Mucosa of gallbladder (tissue), 1 donor: ENCODE measurements around the gene PROX1. TPM values are rescaled to one million over a fixed set of nuclear protein-coding genes. Genes with fewer than 3 reads are reported as not detected.

ENCODE experiments used
- DNase-seq: peaks from one replicate; pipeline ENCODE4 v3.0.0-alpha.2; 2020; ENCODE audit warnings: low spot score
- total RNA-seq: library from RNA; stranded (reverse); gene quantifications from one replicate; pipeline ENCODE4 v1.2.1, GENCODE V29; 2021
- donor health status: DM: no; HTN: no; CAD: no.

Gene PROX1
- total RNA-seq, 1 donor from 2014 or later = 11.1 TPM

DNA sequence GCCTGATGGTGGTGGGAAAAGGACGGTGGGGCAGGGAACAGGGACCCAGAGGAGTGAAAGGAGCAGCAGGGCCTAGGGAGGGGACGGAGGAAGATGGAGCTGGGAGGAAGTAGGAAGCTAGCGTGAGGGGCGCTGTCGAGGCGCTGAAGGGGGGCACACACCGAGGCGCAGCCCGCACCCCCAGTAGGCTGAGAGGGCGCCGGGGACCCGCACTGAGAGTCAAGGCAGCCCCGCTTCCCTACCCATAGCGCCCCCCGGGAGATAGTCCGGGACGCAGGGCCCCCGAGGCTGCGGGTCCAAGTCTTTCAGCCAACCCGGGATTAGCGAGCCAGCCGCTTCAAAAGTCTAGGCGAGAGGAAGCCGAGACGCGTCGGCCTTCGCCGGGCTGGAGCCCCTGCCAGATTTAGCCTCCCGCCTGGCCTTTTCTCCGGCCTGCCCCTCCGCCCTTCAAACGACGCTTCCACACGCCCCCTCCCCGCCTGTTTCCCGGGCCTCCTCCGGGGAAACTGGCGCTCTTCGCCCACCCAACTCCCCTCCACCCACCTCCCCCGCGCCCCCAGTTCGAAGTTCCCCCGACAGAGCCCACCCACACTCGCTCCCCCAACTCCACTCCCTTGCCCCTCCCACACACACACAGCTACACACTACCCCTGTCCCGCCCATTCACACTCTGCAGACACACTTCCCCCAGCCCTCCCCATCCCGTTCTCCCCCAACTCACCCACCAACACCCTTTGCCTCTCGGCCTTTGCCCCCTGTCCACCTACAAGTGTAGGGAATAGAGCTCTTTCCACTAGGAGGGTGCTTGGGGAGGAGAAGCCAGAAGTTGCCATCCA, 7.8 kb upstream of the PROX1 start:
- no peak for DNase-seq

DNA sequence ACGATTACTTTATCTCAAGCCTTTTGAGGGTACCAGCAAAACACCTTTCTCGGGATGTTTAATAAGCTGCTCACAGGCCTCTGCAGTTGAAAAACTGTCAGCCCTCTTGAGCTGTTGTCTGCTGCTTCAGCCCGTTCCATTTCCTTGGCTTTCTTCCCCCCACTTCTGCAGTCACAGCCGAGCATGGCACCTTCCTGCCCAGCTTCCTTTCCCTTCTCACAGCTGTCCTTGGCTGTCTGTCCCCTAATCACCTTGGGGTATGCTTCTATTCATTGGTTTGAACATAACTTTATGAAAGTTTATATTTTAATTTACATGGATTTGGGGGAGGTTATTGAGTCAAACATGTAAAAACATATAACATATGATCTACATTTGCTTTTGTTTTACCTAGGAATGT, 6.9 kb upstream of the PROX1 start:
- no peak for DNase-seq

DNA sequence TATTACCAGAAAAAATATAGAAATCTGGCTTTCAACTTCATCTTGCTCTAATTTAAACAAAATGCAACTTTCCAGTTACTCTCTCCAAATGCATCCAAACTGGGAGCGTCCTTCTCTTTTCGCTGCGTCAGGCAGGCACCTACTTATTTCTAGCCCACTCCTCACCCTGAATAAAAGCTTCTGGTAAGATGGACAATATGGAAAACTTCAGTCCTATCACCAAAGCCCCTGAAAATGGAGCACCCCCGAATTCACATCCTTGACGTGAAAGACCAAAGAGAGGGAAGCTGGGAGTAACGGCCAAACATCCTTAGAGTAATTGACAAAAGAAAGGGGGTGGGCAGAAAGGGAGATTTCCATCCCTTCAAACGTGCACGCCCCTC, 5.5 kb upstream of the PROX1 start:
- DNase-seq = no peak

DNA sequence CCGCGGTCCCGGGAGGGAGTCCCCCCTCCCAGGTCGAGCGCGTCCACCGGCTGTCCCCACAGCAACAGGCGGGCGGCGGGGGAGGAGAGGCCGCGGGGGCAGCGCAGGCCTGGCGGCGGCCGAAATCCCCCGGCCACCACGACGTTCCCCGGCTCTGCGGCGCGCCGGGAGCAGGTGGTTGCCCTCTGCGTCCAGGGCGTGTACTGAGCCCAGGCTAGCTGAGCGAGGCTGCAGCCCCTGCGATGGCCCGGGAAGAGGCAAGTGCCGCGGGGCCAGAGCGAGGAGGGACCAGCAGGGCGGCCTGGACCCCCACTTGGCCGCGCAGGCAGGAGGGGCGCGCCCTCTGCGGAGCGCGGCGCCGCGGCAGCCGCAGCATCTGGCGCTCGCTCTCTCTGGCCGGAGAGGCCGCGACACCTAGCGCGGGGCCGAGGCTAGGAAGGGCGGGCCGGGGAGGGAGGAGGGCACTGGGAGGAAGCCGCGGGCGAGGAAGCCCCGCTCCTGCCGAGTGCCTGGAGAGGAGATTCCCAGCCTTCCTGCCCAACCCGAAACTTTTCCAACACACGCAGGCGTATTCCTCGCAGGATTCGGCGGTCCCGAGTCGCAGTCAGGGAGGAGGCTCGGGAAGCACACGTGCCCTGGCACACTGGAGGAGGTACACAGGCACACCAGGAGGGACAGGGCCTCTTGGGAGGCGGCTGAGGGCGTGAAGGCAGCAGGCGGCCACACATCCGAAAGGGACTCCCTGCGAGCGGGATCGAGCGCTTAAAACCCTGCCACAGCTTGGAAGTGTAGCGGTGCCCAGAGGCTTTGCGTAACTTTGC, 4.9 kb upstream of the PROX1 start:
- no peak for DNase-seq

DNA sequence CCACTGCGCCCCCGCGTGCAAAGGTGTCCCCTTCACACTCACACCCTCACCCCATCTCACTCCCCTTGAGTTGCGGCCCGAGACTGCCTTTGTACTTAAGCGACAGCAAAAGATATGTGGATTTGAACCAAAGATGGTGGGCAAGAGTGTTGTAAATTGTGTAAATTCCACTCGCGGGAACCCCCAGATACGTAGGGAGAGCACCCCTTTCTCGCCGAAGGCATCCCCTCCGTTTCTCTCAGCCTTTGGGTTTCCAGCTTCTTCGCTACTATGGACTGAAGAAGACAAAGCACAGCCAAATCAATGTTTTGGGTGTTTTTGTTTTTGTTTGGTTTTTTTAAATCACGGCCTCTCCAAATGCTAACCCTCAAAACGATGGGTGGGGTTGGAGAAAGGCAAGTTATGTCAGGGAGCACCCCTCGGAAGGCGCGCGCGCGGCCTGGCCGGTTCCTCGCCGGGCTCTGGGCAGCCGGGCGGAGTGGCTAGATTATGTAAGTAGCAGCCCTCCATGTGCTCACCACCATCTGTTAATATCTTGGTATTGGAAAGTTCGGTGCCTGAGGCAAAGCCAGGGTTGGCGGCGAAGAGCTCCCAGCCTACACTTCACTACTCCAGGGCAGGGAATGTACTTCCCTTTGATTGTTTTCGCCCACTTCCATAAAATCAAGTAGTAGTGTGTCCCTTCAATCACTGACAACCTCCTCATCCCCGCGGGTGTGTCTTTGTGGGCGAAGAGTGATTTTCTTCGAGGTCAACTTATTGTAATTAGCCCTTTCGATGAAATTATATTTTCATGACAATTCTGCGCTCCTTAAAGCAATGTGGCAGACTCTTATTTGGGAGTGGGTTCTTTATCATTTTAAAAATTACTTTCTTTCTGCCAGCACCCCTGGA, 4.0 kb upstream of the PROX1 start:
- DNase-seq = no peak

DNA sequence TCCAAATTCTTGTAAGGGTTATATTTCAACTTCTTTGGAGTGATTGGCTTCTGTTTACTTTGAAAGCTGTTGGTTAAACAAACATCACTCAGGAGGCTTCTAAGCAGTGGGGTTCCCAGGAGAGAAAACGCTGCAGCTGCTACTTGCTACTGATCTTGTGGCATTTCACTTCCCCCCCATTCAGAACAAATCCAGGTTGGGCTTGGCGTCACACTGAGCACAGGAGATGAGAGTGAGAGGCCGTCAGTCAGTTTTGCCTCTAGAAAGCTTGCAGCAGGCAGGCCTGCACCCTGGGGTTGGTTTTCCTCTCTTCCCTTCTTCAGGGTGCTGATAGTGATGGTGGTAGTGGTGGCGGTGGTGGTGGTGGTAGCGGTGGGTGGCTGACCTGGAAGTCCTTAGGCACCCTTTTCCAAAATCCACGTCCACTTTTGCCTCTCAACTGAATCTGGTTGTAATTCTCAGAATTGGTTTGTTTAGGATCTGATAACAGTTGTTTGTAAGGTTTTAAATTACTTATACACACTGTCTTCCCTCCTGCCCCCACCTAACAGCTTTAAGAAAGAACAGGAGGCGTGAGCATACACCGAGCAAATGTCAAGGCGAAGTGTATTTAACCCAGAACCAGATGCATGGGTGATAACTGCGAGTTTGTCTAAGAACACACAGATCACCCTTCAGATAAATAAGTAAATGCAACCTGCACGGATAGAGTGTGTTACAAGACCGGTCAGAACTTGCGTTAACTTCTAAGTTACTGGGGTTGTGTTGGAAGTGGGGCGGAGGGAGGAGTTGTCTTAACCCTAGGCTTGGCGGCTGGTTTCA, 3.2 kb upstream of the PROX1 start:
- DNase-seq = no peak

DNA sequence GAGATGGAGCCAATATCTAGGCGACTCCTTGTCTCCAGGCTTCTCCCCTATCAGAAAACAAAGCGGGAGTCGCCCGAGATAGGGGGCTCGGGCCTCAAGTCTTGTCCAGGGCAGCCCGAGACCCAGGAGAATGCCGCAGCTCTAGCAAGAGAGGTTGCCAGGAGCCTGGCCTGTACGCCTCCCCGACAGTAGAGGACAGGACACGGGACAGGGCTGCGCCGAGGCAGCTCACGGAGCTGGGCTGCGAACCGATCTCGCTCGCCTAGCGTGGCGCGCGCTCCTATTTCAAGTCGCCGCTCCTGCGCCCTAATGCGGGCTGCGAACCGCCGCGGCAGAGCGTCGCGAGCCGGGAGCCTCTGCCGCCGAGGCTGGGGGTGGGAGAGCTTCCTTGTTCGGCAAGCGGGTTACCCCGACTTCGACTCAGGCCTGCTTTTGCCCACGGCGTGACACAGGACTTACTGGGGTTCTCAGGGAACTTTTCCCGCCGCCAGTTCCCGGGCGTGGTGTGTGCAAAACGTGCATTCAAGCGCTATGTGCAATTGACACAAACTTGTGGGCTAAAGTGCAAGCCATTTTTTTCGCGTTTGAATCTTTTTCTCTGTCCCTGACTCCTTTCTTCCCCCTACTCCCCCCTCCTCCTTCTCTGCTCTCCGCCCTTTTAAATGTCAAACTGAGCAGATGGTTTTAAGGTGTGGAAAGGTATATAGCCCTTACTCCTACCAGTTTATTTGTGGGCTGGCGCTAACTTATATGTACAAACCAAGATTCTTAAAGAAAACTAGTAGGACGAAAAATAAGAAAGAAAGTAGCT, 2.4 kb upstream of the PROX1 start:
- no peak for DNase-seq

DNA sequence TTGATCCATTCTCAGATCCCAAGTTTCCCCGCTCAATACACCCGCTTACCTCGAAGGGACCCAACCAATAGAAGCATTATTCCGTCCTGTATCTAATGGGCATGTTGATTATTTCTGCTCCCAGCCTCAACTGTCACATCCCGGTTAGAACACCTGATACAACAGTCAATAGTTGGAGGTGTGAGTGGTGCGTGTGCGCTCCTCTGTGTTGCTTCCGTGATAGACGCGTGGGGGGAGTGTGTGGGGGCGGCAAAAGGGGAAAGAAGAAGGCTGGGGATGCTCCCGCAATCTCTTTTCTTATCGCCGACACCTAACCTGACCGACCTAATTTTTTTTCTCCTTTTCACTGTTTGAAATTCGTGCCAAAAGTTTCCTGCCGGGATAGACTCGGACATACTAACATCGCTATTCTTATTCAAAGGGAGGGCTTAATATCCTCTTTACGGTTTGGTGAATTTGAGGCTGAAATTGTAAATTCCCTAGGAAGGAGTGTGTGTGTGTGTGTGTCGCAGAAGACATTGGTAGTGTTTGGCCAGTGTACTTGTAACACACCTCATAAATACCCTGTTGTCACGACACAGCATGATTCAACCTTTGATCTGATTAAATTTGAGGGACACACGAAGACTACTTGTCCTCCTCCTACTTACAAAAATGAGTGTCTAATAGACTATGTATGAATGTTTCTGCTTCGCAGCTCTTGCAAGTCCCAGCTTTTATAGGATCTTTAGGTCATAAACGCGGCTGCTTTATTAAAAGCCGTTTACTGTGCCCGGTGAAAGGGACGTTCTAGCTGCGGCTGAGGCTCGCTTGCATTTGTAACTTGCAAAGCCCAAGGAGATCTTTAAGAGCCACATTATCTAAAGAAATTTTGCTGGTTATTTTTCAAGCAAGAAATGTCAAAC, 1.5 kb upstream of the PROX1 start:
- DNase-seq = no peak

DNA sequence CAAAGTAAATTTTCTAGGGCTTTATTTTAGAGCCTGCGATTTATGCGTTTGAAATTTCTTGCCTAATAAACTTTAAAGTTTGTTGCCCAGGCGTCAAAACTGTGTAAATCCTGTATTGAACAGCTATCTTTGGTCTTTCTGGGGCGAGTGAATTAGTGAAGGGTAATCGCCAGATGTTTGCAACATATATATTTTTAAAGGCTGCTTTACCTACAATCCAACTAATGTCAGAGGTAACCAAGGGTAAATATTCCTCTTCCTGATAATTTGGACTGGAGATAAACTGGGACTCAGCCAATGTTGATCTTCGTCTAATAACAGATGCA, 885 bp upstream of the PROX1 start:
- DNase-seq = no peak

DNA sequence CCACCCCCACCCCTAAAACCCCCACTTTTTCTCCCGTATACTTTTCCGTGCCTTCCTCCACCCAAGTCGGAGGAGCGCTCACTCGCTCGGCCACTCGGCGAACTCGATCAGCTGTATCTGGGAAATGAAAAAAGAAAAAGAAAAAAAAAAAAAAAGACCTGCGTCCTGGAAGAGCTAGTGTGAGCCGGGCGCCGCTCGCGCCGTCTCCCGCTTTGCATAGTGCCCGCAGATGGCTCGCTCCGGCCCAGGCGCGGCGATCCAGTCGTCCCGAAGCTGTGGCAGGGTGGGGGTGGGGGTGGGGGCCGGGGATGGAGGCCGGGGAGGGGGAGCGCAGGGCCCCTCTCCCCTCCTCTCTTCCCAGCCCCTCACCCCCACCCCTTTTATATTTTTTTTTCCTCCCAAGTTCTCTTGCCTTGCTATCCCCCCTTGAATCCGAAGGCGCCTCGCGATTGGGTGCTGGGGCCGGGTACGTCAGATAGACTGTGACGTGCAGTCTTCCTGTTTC, 299 bp upstream of the PROX1 start:
- no peak for DNase-seq

DNA sequence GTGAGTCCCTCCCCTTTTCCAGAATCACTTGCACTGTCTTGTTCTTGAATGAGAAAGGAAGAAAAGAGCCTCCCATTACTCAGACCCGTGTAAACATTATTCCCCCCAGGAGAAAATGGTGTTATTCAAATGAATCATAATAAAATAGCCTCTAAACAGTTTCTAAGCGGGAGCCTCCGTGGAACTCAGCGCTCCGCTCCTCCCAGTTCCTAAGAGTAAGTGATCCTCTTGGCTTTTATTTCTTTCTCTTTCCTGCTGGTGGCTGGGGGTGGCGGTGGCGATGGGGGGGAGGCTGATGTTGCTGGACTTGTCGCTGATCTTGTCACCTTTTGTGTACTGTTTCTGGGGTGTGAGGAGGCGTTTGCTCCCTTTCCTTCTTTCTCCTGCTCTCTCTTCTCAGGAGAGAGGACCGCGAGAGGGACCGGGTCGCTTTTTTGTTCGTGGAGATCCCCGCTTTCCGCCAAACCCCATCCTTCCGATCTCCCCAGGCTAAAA, 781 bp downstream of the PROX1 start:
- no peak for DNase-seq

DNA sequence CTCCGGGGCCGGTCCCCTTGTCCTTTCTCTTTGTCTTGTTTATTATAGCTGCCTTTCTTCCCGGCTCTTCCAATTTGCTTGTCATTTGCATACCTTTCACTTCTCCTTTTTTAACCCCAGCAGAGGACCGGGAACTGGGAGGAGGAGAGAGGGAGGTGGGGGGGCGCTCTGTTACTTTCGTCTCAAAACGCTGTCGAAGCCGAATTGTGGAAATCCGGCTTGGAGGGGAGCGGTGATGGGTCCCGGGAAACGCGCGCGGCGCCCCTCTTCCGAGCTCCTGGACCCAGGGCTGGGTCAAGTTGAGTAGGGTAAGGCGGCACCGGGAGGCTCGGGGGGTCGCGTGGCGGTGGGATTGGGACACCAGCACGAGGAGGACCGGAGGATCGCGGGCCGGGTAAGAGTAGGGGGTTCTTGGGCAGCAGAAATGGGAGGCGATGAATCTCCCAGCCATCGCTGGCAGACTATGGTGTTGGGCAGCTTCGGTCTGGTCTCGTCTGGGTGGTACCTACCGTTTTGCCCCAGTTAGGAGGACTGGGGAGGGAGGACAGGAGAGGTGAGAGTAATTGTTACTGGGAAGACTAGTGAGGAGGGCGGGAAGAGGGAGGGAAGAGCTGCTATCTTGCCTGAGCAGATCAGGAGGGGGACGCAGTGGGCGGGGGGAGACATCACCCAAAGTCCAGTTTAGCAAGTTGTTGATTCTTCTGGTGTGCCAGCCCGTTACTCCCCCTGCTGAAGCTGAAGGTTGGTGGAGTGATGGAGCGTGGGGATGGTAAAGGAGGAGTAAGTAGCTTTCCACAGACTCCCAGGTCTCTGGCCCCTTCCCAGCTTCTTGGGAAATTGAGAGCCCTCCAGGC, 1.5 kb downstream of the PROX1 start:
- DNase-seq = no peak

DNA sequence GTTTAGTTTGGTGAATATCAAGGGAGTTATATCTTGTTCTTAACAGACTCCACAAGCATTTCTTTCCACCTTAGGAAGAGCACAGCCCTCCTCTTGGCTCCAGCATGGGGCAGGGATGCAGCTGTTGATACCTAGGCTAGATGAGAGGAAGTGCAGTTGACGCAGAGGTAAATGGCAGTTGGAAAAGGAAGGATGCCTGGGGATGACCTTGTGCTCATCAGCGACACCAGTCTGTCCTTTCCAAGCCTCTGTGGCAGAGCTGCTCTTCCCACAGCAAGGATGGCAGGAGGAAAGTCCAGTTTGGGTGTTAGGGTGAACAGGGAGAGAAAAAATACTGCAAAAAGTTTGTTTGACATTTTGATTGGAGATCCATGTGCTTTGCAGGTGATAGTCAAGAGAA, 6.2 kb downstream of the PROX1 start:
- DNase-seq = no peak

DNA sequence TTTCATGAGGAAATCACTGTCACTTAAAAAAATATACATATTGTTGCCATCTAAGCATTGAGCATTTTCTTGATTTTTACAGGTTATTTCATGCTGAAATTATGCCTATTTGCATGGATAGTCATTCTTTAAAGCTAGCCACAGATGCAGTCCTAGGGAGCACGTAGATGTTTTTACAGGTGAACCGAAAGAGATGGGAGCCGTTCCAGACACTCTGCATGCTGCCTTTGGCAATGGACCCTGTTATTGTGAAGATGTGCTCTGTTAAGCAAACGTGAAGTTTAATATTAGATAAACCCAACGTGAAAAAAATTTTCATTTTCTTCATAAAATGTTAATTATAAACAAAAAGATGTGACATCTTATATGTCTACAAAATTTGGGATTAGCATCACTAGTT, 7.1 kb downstream of the PROX1 start:
- no peak for DNase-seq

DNA sequence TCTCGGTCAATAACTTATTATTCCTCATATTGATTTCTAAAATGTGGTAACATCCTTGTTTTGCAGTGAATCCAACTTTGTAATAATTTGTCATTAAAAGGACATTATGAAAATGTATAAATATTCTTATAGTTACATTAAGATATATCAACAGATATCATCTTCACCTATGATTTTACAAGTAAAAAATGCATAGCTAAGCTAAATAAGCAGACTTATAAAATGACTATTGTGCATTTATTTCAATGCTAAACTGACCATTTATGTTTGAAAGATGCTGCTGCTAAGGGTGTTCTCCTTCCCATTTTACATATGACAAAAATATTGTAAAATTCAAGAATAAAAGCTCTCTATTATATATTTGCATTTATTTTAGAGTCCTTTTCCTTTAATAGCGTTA, 7.8 kb downstream of the PROX1 start:
- no peak for DNase-seq

DNA sequence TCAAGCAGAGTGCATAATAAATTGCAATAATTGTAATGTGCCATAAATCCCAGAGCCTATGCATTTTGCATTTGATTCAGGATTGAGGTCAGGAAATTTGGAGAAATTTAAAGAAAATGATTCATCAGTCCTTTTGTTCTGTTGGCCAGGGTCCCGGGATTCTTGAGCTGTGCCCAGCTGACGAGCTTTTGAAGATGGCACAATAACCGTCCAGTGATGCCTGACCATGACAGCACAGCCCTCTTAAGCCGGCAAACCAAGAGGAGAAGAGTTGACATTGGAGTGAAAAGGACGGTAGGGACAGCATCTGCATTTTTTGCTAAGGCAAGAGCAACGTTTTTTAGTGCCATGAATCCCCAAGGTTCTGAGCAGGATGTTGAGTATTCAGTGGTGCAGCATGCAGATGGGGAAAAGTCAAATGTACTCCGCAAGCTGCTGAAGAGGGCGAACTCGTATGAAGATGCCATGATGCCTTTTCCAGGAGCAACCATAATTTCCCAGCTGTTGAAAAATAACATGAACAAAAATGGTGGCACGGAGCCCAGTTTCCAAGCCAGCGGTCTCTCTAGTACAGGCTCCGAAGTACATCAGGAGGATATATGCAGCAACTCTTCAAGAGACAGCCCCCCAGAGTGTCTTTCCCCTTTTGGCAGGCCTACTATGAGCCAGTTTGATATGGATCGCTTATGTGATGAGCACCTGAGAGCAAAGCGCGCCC, 8.7 kb downstream of the PROX1 start:
- no peak for DNase-seq

DNA sequence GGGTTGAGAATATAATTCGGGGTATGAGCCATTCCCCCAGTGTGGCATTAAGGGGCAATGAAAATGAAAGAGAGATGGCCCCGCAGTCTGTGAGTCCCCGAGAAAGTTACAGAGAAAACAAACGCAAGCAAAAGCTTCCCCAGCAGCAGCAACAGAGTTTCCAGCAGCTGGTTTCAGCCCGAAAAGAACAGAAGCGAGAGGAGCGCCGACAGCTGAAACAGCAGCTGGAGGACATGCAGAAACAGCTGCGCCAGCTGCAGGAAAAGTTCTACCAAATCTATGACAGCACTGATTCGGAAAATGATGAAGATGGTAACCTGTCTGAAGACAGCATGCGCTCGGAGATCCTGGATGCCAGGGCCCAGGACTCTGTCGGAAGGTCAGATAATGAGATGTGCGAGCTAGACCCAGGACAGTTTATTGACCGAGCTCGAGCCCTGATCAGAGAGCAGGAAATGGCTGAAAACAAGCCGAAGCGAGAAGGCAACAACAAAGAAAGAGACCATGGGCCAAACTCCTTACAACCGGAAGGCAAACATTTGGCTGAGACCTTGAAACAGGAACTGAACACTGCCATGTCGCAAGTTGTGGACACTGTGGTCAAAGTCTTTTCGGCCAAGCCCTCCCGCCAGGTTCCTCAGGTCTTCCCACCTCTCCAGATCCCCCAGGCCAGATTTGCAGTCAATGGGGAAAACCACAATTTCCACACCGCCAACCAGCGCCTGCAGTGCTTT, 9.4 kb downstream of the PROX1 start:
- no peak for DNase-seq
